SK-N-MC (cell line): ENCODE results near the gene BHMT2.

ENCODE experiments used
- DNase-seq: peaks from one replicate; pipeline ENCODE4 v3.0.0-alpha.2; 2011; ENCODE audit warnings: low read depth, low spot score
- H3K27ac ChIP-seq: fragments of 200-600 bp; sonication (generic); 2 replicates; pipeline ENCODE4 v1.5.1; 2016; ENCODE audit warnings: mixed run types
- H3K36me3 ChIP-seq: fragments of 200-600 bp; sonication (generic); 2 replicates; pipeline ENCODE4 v1.6.1; 2017; ENCODE audit warnings: antibody characterized with exemption, low read length, mixed read lengths; ENCODE audit not compliant: insufficient read depth
- H3K4me3 ChIP-seq: fragments of 200-600 bp; sonication (generic); 2 replicates; pipeline ENCODE4 v1.5.1; 2016
- H3K9ac ChIP-seq: fragments of 200-600 bp; sonication (generic); 2 replicates; pipeline ENCODE4 v1.8.0; 2017; ENCODE audit warnings: mixed run types, mixed read lengths; ENCODE audit not compliant: insufficient read length
- H3K9me3 ChIP-seq: fragments of 200-600 bp; sonication (generic); 2 replicates; pipeline ENCODE4 v1.6.1; 2017; ENCODE audit warnings: low read depth, mild to moderate bottlenecking, antibody characterized with exemption, low read length, moderate library complexity, mixed read lengths
- EZH2 ChIP-seq: fragments of 200-600 bp; sonication (generic); IDR thresholded peaks from one replicate; pipeline ENCODE4 v1.6.1; 2017; ENCODE audit warnings: antibody characterized with exemption
- FOXP2 ChIP-seq: optimal IDR thresholded peaks from 2 replicates; pipeline ENCODE3; 2011; ENCODE audit warnings: mild to moderate bottlenecking, moderate library complexity; ENCODE audit not compliant: insufficient read depth; ENCODE audit errors: extremely low read length, control extremely low read depth
- POLR2AphosphoS5 ChIP-seq: IDR thresholded peaks from 2 replicates; pipeline ENCODE4 v1.6.1; 2012; ENCODE audit warnings: mild to moderate bottlenecking, low read depth, low read length, borderline replicate concordance

The BHMT2 gene

DNA sequence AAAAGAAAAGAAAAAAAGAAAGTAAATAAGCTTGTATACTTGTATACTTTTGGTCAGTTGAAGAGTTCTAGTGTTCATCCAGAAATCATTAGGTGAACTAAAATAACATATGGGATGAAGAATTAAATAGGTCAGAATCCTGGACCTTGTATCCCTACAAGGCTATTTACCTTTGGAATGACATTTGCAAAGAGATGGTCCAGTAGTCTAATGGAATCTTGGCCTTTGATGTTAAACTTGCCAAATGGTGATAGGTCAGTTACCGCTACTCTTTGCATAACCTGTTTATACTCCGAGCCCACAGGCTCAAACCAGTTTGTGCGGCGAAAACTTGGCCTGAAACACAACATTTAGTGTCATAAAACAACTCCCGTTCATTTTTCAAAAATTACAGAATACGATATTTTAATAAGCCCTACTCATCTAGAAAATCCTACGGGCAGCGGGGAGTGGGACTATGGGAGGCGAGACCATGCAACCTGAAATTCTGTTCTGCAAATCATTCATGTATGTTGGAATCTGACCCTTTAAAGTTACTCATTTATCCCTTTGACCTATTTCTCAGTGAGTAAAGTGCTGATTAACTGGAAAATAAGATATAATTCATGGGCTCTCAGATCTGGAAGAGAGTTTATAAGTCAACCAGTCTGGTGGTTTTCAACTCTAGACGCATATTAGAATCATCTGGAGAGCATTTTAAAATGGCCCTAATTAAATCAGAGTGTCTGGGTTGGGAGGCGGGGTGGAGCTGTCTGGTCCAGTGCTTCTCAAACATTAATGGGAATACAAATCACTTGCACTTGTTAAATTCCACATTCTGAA lies 38.7 kb upstream of the BHMT2 start:
- H3K4me3 ChIP-seq, result no peak overlapping the region
- no peak for TF ChIP-seq FOXP2
- no peak for TF ChIP-seq POLR2AphosphoS5
- TF ChIP-seq EZH2, result no peak
- no peak overlapping the region for H3K9ac ChIP-seq
- no peaks in the 10 kb centered on the region for H3K36me3 ChIP-seq
- H3K27ac ChIP-seq, result no peak overlapping the region
- H3K9me3 ChIP-seq, result no peaks in the 10 kb centered on the region
- DNase-seq, result no peak

GRCh38 chr5:79031485-79031867 lies 38.1 kb upstream of the BHMT2 start:
- Histone ChIP-seq H3K27ac (no peak overlapping the region), H3K9me3 (no peaks in the 10 kb centered on the region), H3K9ac (no peak overlapping the region), H3K36me3 (no peaks in the 10 kb centered on the region), H3K4me3 (no peak overlapping the region)
- no peak for DNase-seq
- TF ChIP-seq FOXP2 (no peak), POLR2AphosphoS5 (no peak)

DNA sequence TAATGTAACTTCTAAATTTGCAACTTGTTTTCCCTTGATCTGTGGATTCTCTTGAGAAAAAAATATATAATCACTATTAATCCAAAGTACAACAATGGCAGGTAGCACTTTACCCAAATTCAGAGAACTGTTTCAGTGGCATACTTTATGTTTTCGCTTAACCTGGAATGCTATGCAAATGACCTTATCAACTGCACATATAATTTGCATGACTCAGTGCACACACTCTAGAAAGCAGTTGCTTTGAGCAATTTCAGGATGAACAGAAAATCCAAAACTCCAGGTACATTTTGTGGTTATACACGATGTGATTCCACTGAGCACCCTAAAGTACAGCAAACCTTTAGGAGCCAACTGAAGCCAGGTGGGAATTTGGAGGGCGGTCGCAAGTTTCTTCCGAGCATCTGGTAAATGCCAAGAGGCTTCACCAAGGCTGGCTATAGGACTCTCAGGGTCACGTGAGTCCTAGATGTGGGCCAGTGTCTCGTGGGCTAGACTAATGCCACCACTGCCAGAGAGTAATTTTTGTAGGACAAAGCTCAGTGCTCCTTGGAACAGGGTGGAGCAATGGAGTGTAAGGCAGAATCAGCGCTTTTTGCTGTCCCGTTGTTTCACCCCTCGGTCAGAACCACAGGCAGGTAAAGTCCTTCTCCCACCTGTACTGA lies 37.4 kb upstream of the BHMT2 start:
- H3K36me3 ChIP-seq, result no peaks in the 10 kb centered on the region
- no peak for TF ChIP-seq POLR2AphosphoS5
- no peak for TF ChIP-seq EZH2
- no peak for TF ChIP-seq FOXP2
- no peak overlapping the region for H3K9ac ChIP-seq
- no peak overlapping the region for H3K27ac ChIP-seq
- no peak for DNase-seq
- no peak overlapping the region for H3K4me3 ChIP-seq
- H3K9me3 ChIP-seq, result no peaks in the 10 kb centered on the region

- TF ChIP-seq POLR2AphosphoS5 (no peak), EZH2 (no peak), FOXP2 (no peak)
- no peak for DNase-seq
- Histone ChIP-seq H3K36me3 (no peaks in the 10 kb centered on the region), H3K27ac (no peak overlapping the region), H3K9me3 (no peaks in the 10 kb centered on the region), H3K4me3 (no peak overlapping the region), H3K9ac (no peak overlapping the region)
Measured at GRCh38 chr5:79032782-79033181, 36.8 kb upstream of the BHMT2 start.

DNA sequence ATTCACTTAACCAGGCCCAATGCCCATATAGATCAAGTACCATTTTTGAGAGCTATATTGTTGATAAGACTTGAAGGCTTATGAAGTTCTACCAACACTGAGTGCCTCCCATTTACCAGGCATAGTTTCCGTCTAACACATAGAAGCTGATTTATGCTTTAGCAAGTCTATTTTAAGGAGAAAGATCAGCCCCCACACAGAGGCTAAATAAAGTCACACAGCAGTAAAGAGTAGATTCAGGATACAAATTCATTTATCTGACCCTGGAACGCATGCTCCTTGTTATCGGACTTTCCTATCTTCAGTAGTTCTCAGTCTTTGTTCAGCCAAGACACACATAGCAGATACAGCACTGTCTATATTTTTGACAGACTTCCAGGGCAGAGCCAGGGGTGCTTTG lies 34.3 kb upstream of the BHMT2 start:
- H3K27ac ChIP-seq, result no peak overlapping the region
- no peak for TF ChIP-seq EZH2
- no peak for TF ChIP-seq FOXP2
- no peak for TF ChIP-seq POLR2AphosphoS5

GRCh38 chr5:79036769-79037168 lies 32.8 kb upstream of the BHMT2 start:
- no peak for DNase-seq
- Histone ChIP-seq H3K9ac (no peak overlapping the region), H3K4me3 (no peak overlapping the region), H3K9me3 (no peaks in the 10 kb centered on the region), H3K36me3 (no peaks in the 10 kb centered on the region), H3K27ac (no peak overlapping the region)
- TF ChIP-seq EZH2 (no peak), POLR2AphosphoS5 (no peak), FOXP2 (no peak)

More for the DNA sequence above, 34.3 kb upstream of the BHMT2 start:
- H3K9ac ChIP-seq, result no peak overlapping the region
- no peak overlapping the region for H3K4me3 ChIP-seq
- DNase-seq, result no peak
- no peaks in the 10 kb centered on the region for H3K9me3 ChIP-seq
- no peaks in the 10 kb centered on the region for H3K36me3 ChIP-seq

DNA sequence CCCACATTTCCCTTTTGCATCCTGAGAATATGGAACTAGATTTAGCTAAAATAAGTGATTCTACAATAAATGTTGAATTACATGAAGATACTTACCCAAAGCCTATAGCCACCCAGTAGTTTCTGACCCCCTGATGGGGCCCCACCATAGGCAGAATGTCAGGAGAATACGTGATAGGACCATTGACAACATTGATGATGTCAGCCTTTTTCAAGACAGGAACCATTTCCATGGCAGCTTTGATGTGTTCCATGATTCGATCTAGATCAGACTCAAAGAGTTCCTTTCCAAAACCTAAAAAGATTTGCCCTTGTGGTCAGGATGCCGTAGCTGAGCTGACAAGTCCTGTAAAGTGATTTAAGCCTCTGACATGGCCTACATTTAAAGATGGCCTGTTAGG lies 27.4 kb upstream of the BHMT2 start:
- no peak for DNase-seq
- H3K36me3 ChIP-seq, result no peaks in the 10 kb centered on the region
- H3K9ac ChIP-seq, result no peak overlapping the region
- no peak overlapping the region for H3K4me3 ChIP-seq
- H3K9me3 ChIP-seq, result no peaks in the 10 kb centered on the region
- no peak for TF ChIP-seq POLR2AphosphoS5
- no peak for TF ChIP-seq FOXP2
- TF ChIP-seq EZH2, result no peak
- no peak overlapping the region for H3K27ac ChIP-seq

GRCh38 chr5:79047199-79047598 lies 22.4 kb upstream of the BHMT2 start:
- Histone ChIP-seq H3K36me3 (no peaks in the 10 kb centered on the region), H3K9ac (no peak overlapping the region), H3K27ac (no peak overlapping the region), H3K9me3 (no peaks in the 10 kb centered on the region), H3K4me3 (no peak overlapping the region)
- no peak for DNase-seq
- no peak for TF ChIP-seq FOXP2
- TF ChIP-seq EZH2, result no peak
- no peak for TF ChIP-seq POLR2AphosphoS5
